ENCODE measurements around the gene ZC3HAV1L. TPM values are rescaled to one million over a fixed set of nuclear protein-coding genes. Genes with fewer than 3 reads are reported as not detected.

Gene ZC3HAV1L
- total and polyA plus RNA-seq, 10 of the 15 experiments (the other 5 are each of a cell fraction or from before 2014, with no cell fraction given), result 0.09 to 16.3 (median 4.9) TPM

DNA sequence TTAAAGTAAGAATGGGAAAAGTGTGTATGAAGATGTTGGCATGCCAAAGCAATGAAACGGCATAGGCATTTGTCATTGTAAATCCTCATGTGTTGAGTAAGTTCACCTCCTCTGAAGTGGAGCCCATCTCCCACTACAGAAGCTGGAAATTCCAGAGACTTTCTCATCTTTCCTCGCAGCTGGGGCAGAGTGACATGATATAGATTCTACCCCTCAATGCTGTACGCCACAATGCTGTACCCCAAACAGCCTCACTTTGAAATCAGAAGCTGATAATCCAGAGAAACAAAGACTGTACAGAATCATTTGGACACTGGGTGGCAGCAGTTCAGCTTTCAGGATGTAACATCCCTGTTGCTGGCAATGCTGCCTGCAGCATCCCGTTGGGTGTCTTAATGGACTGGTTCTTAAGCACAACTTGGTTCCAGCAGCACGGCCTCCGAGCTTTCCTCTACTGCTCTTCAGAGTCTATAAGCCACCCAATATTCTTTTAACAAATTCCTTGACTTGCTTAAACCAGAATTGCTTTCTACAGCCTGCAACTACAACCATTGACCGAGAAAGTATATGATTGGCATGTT, 18.8 kb downstream of the ZC3HAV1L start:
- RAD21 ChIA-PET (ENCODE audit: unreplicated experiment), result interaction anchor here (1.0 to 3.8 kb wide), 5 partner anchors 20 to 130 kb away, joined by 3 to 27 read pairs (median 9); no protein-coding TSS in a partner anchor

More for the DNA sequence above, 18.8 kb downstream of the ZC3HAV1L start:
- intact Hi-C loops (cut with micrococcal nuclease; ENCODE audit: unreplicated experiment), result loop anchor here (1.0 kb wide), 2 partner anchors 58 to 110 kb away; no protein-coding TSS in a partner anchor
- Histone ChIP-seq H3K4me3 (no peak overlapping the region), H3K27ac (ENCODE audit: control insufficient read depth, insufficient read depth) (no peak overlapping the region), H4K20me1 (ENCODE audit: control insufficient read depth, insufficient read depth) (no peaks in the 10 kb centered on the region), H3K4me1 (ENCODE audit: control insufficient read depth, insufficient read depth, low read length) (no peaks in the 10 kb centered on the region), H3K36me3 (ENCODE audit: control insufficient read depth in 2 of 2, insufficient read depth in 2 of 2, low read length in 1 of 2) (no peaks in the 10 kb centered on the region; a peak in 1 of 4 replicates), H3K27me3 (replicated peaks in 1 of 2; ENCODE audit: control insufficient read depth in 2 of 2, insufficient read depth in 2 of 2, low read length in 1 of 2) (no peaks in the 10 kb centered on the region), H3K79me2 (ENCODE audit: control insufficient read depth, insufficient read depth, low read length) (no peaks in the 10 kb centered on the region), H3K9me3 (replicated peaks; ENCODE audit: control insufficient read depth, insufficient read depth, low read length) (no peaks in the 10 kb centered on the region), H2AFZ (ENCODE audit: control insufficient read depth, low read depth, low read length) (no peak overlapping the region), H3K4me2 (ENCODE audit: control insufficient read depth, insufficient read depth) (no peak overlapping the region), H3K9ac (ENCODE audit: control insufficient read depth, insufficient read depth, low read length) (no peak overlapping the region)
- BruUV-seq (replicated peaks), result no TSS peak
- ChIA-PET SMC1A (ENCODE audit: uncharacterized antibody, unreplicated experiment) (interaction anchor here (0.6 to 3.2 kb wide), 15 partner anchors 9 to 418 kb away, joined by 3 to 15 read pairs (median 3); no protein-coding TSS in a partner anchor), CTCF (interaction anchor here (0.6 to 5.1 kb wide), 23 partner anchors 9 to 418 kb away, joined by 3 to 57 read pairs (median 5); partner anchors contain the start of gene ZC3HAV1L), POLR2A (no interaction called here)
- FAIRE-seq, result peak; percentile 98
- TF ChIP-seq PAX8 (IDR thresholded peaks at IDR 0.05) (no peak), SMC3 (IDR thresholded peaks at IDR 0.05; ENCODE audit: borderline replicate concordance, low read length) (peak; percentile 78), RAD21 (IDR thresholded peaks at IDR 0.05; ENCODE audit: insufficient read depth, low read depth, low read length) (peak; percentile 66), SMAD5 (IDR thresholded peaks at IDR 0.05; ENCODE audit: low read depth) (no peak), POLR2AphosphoS2 (IDR thresholded peaks at IDR 0.05; ENCODE audit: low read depth, low read length) (no peak), ZNF622 (IDR thresholded peaks at IDR 0.05) (no peak), ZNF24 (IDR thresholded peaks at IDR 0.05) (no peak), STAT1 (conservative IDR thresholded peaks at IDR 0.05) (no peak), HDAC2 (IDR thresholded peaks at IDR 0.05) (no peak), YY1 (IDR thresholded peaks at IDR 0.05; ENCODE audit: low read depth, low read length) (no peak), STAT3 (IDR thresholded peaks at IDR 0.05; ENCODE audit: low read depth, low read length) (no peak), HDAC6 (IDR thresholded peaks at IDR 0.05; ENCODE audit: unreplicated experiment) (no peak)
- TF ChIP-seq, protein P1, sequence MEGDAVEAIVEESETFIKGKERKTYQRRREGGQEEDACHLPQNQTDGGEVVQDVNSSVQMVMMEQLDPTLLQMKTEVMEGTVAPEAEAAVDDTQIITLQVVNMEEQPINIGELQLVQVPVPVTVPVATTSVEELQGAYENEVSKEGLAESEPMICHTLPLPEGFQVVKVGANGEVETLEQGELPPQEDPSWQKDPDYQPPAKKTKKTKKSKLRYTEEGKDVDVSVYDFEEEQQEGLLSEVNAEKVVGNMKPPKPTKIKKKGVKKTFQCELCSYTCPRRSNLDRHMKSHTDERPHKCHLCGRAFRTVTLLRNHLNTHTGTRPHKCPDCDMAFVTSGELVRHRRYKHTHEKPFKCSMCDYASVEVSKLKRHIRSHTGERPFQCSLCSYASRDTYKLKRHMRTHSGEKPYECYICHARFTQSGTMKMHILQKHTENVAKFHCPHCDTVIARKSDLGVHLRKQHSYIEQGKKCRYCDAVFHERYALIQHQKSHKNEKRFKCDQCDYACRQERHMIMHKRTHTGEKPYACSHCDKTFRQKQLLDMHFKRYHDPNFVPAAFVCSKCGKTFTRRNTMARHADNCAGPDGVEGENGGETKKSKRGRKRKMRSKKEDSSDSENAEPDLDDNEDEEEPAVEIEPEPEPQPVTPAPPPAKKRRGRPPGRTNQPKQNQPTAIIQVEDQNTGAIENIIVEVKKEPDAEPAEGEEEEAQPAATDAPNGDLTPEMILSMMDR (IDR thresholded peaks at IDR 0.05 in 2 of 3, conservative IDR thresholded peaks at IDR 0.05 in 1 of 3; ENCODE audit: control insufficient read depth in 2 of 3, extremely low read depth in 1 of 3, insufficient read depth in 1 of 3, low read depth in 3 of 3, low read length in 3 of 3), result peak; percentile 76 to 81 (median 79)
- no peak for DNase-seq (ENCODE audit: low read depth, low spot score)
- WGBS (ENCODE audit: insufficient coverage, insufficient replicate concordance, low lambda C conversion rate, missing lambda C conversion rate), result 14% methylated on average over 7 of the region's 7 CpGs
- peak; percentile 99 for ATAC-seq
- in situ Hi-C loops (cut with MboI), result no loop called here
